GM12892 (cell line): ENCODE data around the gene ZBTB38.
A peak's percentile ranks its signal among the peaks of the same experiment; 100 is the strongest.

Experiments
- POLR2A ChIP-seq: IDR thresholded peaks from 2 replicates; pipeline ENCODE4 v1.6.1; 2011; ENCODE audit warnings: low read depth, low read length, control low read depth
- POLR2AphosphoS5 ChIP-seq: IDR thresholded peaks from 2 replicates; pipeline ENCODE4 v1.6.1; 2011; ENCODE audit warnings: low read depth, low read length, control low read depth

DNA sequence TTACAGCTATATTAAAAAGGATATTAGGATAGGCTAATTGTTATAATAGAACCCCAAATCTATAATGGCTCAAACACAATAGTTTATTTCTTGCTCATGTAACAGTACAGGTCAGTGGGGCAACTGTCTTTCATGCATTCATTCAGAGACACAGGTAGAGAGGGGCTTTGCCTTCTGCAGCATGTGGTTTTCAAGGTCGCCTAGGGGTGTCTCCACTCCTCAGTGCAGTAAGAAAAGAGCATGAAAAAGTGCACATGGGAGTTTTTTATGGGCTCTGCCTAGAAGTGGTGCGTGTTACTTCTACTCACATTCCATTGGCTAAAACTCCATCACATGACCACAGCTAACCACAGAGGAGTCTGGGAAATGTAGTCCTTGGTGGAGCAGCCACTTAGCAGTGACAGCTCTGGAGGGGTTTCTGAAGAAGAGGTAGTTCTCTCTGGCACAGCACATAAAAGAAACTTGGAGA, 1.8 kb downstream of the ZBTB38 start:
- TF ChIP-seq POLR2A (peak; percentile 58; the same call in 1 of the 2 replicates), POLR2AphosphoS5 (peak; percentile 70)
